HG03571 (cell line): ENCODE results near the gene CAPRIN2.

Experiments used
- ATAC-seq: cut with Tn5 transposase; IDR thresholded peaks from one replicate; pipeline ENCODE4 v1.9.1; 2021; ENCODE audit not compliant: unreplicated experiment

The CAPRIN2 gene

GRCh38 chr12:30769802-30770201, 15.1 kb upstream of the CAPRIN2 start:
- ATAC-seq, result no peak

- ATAC-seq, result no peak
Measured at GRCh38 chr12:30764251-30764650, 9.5 kb upstream of the CAPRIN2 start.

GRCh38 chr12:30763053-30763452, 8.3 kb upstream of the CAPRIN2 start:
- no peak for ATAC-seq

- no peak for ATAC-seq
Measured at GRCh38 chr12:30761730-30762129, 7.0 kb upstream of the CAPRIN2 start.

GRCh38 chr12:30757316-30757715, 2.6 kb upstream of the CAPRIN2 start:
- no peak for ATAC-seq

GRCh38 chr12:30756074-30756473, 1.3 kb upstream of the CAPRIN2 start:
- ATAC-seq, result no peak

- ATAC-seq, result no peak
Measured at GRCh38 chr12:30755395-30755762, 628 bp upstream of the CAPRIN2 start.

GRCh38 chr12:30754383-30754749, 385 bp downstream of the CAPRIN2 start:
- ATAC-seq, result no peak

GRCh38 chr12:30753751-30754382, 884 bp downstream of the CAPRIN2 start:
- ATAC-seq, result no peak

- ATAC-seq, result no peak
Measured at GRCh38 chr12:30753233-30753632, 1.5 kb downstream of the CAPRIN2 start.

- no peak for ATAC-seq
Measured at GRCh38 chr12:30752255-30752654, 2.5 kb downstream of the CAPRIN2 start.

- ATAC-seq, result no peak
Measured at GRCh38 chr12:30748147-30748546, 6.6 kb downstream of the CAPRIN2 start.

GRCh38 chr12:30746190-30746589, 8.6 kb downstream of the CAPRIN2 start:
- ATAC-seq, result no peak

GRCh38 chr12:30744321-30744720, 10.4 kb downstream of the CAPRIN2 start:
- ATAC-seq, result no peak

- ATAC-seq, result no peak
Measured at GRCh38 chr12:30740274-30740673, 14.5 kb downstream of the CAPRIN2 start.

GRCh38 chr12:30739020-30739419, 15.7 kb downstream of the CAPRIN2 start:
- ATAC-seq, result no peak

GRCh38 chr12:30732954-30733637, 21.7 kb downstream of the CAPRIN2 start:
- ATAC-seq, result no peak

- ATAC-seq, result no peak
Measured at GRCh38 chr12:30730011-30730410, 24.7 kb downstream of the CAPRIN2 start.

- ATAC-seq, result no peak
Measured at GRCh38 chr12:30729547-30729946, 25.2 kb downstream of the CAPRIN2 start.

- no peak for ATAC-seq
Measured at GRCh38 chr12:30726647-30727046, 28.1 kb downstream of the CAPRIN2 start.

- no peak for ATAC-seq
Measured at GRCh38 chr12:30725739-30726138, 29.0 kb downstream of the CAPRIN2 start.

GRCh38 chr12:30719060-30719459, 35.7 kb downstream of the CAPRIN2 start:
- no peak for ATAC-seq
